HepG2 (cell line): ENCODE data around the gene POC1B. TPM values are rescaled to one million over a fixed set of nuclear protein-coding genes. Genes with fewer than 3 reads are reported as not detected.

Experiments
- KDM2A ChIP-seq: sonication (generic); formaldehyde crosslinking; IDR thresholded peaks from 2 replicates; pipeline ENCODE4 v1.4.0; 2020; ENCODE audit warnings: low read depth, missing genetic modification reagents, borderline replicate concordance
- KDM4B ChIP-seq: sonication (generic); formaldehyde crosslinking; IDR thresholded peaks from 2 replicates; pipeline ENCODE4 v1.4.0; 2020; ENCODE audit warnings: missing genetic modification reagents
- KDM5B ChIP-seq: sonication (generic); formaldehyde crosslinking; IDR thresholded peaks from 2 replicates; pipeline ENCODE4 v1.4.0; 2020; ENCODE audit warnings: missing genetic modification reagents, mild to moderate bottlenecking, borderline replicate concordance
- NFATC3 ChIP-seq: sonication (generic); formaldehyde crosslinking; IDR thresholded peaks from 2 replicates; pipeline ENCODE4 v1.5.1; 2020; ENCODE audit warnings: mild to moderate bottlenecking, missing genetic modification reagents
- NFYC ChIP-seq: IDR thresholded peaks from 2 replicates; pipeline ENCODE4 v1.6.1; 2016; ENCODE audit warnings: missing genetic modification reagents, missing compliant biosample characterization
- NR2F2 ChIP-seq: IDR thresholded peaks from 2 replicates; pipeline ENCODE4 v1.6.1; 2012; ENCODE audit warnings: low read depth, inconsistent platforms, borderline replicate concordance
- RXRB ChIP-seq: IDR thresholded peaks from 2 replicates; pipeline ENCODE4 v1.6.1; 2016; ENCODE audit warnings: borderline replicate concordance, missing genetic modification reagents, missing compliant biosample characterization
- WIZ ChIP-seq: sonication (generic); formaldehyde crosslinking; IDR thresholded peaks from 2 replicates; pipeline ENCODE4 v1.5.1; 2020; ENCODE audit warnings: mild to moderate bottlenecking, missing genetic modification reagents
- ZNF598 ChIP-seq: sonication (generic); formaldehyde crosslinking; IDR thresholded peaks from 2 replicates; pipeline ENCODE4 v1.5.1; 2020; ENCODE audit warnings: mild to moderate bottlenecking, missing genetic modification reagents, borderline replicate concordance
- polyA plus RNA-seq, 8 experiments: library from polyadenylated mRNA; depleted of rRNA in 3 of 8; stranded (reverse) in 7 of 8; unstranded in 1 of 8; fragments of >200 nt; fragmentation: Illumina TruSeq in 4 of 8; extraction: Trizol in 4 of 8; gene quantifications; 2 replicates each; pipeline versions ENCODE4 v1.2.1 to v1.2.3, GENCODE V29; 2011 to 2016; ENCODE audit warnings: low read depth in 4 of 8, missing spikeins in 1 of 8, mixed read lengths in 1 of 8; ENCODE audit not compliant: insufficient read depth in 1 of 8
- total RNA-seq, 5 experiments: library from RNA; depleted of rRNA; stranded (reverse); fragments of >200 nt; fragmentation: Illumina TruSeq; extraction: Trizol; gene quantifications; 2 replicates each; pipeline ENCODE4 v1.2.3, GENCODE V29; 2016; ENCODE audit warnings: low read depth in 1 of 5
- TF ChIP-seq, protein P1 (sequence below): sonication (generic); formaldehyde crosslinking; IDR thresholded peaks from 2 replicates; pipeline ENCODE4 v1.8.0; 2023; ENCODE audit warnings: mild to moderate bottlenecking, missing genetic modification reagents
- TF ChIP-seq, protein P2 (sequence below): sonication (generic); formaldehyde crosslinking; IDR thresholded peaks from 2 replicates; pipeline ENCODE4 v1.4.0; 2020; ENCODE audit warnings: missing genetic modification reagents
- TF ChIP-seq, protein P3 (sequence below): sonication (generic); formaldehyde crosslinking; IDR thresholded peaks from 2 replicates; pipeline ENCODE4 v1.4.0; 2020; ENCODE audit warnings: mild to moderate bottlenecking, missing genetic modification reagents
- TF ChIP-seq, protein P4 (sequence below): sonication (generic); formaldehyde crosslinking; IDR thresholded peaks from 2 replicates; pipeline ENCODE4 v1.5.1; 2020; ENCODE audit warnings: mild to moderate bottlenecking, missing genetic modification reagents, borderline replicate concordance
- TF ChIP-seq, protein P5 (sequence below): sonication (generic); formaldehyde crosslinking; IDR thresholded peaks from 2 replicates; pipeline ENCODE4 v1.4.0; 2020; ENCODE audit warnings: mild to moderate bottlenecking, missing genetic modification reagents
- TF ChIP-seq, protein P6 (sequence below): sonication (generic); formaldehyde crosslinking; IDR thresholded peaks from 2 replicates; pipeline ENCODE4 v1.5.0; 2020; ENCODE audit warnings: mild to moderate bottlenecking, missing genetic modification reagents, moderate library complexity

Gene POC1B
- total and polyA plus RNA-seq, 2 of the 13 experiments (the other 11 are each of a cell fraction or from before 2014, with no cell fraction given): 9.3 to 11.0 TPM

DNA sequence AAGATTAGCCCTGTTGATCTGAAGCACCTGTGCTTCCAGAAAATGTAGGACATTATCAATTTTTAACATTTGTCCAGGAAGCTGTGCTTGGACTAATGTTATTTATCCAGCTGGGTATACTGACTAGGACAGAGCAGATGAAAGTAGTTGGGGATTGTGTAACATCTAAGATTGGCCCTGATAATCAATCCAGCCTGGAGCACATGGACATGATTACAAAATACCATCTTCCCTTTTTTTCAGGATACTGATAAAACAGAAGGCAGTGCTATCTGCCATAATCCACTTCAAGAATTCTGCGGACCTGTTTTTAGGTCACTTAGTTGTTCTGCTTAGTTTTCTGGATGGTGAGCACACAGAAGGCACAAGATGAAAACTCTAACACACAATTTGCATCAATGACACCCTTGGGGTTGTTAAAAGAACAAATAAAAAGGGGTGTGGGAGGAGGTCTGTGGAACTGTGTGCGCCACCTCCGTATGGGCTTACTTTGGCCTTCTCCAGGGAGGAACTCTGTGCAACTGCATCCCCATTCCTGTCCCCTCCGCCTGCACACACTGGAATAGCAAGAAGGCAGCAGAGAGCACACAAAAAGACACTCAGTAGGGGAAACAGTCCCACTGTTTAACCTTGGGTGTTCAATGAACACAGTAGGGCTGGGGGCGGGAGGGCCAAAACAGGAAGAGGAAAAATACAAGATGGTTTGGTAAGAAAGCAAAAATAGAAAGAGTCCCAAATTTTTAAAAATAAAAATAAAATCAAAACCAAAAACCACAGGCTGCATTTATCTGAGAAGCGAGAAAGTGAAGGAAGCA, 142.4 kb downstream of the POC1B start (continued):
- TF ChIP-seq, protein P1, sequence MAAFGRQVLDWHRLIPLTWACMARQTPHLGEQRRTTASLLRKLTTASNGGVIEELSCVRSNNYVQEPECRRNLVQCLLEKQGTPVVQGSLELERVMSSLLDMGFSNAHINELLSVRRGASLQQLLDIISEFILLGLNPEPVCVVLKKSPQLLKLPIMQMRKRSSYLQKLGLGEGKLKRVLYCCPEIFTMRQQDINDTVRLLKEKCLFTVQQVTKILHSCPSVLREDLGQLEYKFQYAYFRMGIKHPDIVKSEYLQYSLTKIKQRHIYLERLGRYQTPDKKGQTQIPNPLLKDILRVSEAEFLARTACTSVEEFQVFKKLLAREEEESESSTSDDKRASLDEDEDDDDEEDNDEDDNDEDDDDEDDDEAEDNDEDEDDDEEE (CRISPR knock-in tag): no peak
- TF ChIP-seq, protein P2, sequence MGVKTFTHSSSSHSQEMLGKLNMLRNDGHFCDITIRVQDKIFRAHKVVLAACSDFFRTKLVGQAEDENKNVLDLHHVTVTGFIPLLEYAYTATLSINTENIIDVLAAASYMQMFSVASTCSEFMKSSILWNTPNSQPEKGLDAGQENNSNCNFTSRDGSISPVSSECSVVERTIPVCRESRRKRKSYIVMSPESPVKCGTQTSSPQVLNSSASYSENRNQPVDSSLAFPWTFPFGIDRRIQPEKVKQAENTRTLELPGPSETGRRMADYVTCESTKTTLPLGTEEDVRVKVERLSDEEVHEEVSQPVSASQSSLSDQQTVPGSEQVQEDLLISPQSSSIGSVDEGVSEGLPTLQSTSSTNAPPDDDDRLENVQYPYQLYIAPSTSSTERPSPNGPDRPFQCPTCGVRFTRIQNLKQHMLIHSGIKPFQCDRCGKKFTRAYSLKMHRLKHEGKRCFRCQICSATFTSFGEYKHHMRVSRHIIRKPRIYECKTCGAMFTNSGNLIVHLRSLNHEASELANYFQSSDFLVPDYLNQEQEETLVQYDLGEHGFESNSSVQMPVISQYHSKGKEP (CRISPR knock-in tag): 0 out of 2 replicates have a peak, but pooled peaks have one; percentile 63
- TF ChIP-seq, protein P3, sequence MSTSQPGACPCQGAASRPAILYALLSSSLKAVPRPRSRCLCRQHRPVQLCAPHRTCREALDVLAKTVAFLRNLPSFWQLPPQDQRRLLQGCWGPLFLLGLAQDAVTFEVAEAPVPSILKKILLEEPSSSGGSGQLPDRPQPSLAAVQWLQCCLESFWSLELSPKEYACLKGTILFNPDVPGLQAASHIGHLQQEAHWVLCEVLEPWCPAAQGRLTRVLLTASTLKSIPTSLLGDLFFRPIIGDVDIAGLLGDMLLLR (CRISPR knock-in tag): no peak
- TF ChIP-seq, protein P4, sequence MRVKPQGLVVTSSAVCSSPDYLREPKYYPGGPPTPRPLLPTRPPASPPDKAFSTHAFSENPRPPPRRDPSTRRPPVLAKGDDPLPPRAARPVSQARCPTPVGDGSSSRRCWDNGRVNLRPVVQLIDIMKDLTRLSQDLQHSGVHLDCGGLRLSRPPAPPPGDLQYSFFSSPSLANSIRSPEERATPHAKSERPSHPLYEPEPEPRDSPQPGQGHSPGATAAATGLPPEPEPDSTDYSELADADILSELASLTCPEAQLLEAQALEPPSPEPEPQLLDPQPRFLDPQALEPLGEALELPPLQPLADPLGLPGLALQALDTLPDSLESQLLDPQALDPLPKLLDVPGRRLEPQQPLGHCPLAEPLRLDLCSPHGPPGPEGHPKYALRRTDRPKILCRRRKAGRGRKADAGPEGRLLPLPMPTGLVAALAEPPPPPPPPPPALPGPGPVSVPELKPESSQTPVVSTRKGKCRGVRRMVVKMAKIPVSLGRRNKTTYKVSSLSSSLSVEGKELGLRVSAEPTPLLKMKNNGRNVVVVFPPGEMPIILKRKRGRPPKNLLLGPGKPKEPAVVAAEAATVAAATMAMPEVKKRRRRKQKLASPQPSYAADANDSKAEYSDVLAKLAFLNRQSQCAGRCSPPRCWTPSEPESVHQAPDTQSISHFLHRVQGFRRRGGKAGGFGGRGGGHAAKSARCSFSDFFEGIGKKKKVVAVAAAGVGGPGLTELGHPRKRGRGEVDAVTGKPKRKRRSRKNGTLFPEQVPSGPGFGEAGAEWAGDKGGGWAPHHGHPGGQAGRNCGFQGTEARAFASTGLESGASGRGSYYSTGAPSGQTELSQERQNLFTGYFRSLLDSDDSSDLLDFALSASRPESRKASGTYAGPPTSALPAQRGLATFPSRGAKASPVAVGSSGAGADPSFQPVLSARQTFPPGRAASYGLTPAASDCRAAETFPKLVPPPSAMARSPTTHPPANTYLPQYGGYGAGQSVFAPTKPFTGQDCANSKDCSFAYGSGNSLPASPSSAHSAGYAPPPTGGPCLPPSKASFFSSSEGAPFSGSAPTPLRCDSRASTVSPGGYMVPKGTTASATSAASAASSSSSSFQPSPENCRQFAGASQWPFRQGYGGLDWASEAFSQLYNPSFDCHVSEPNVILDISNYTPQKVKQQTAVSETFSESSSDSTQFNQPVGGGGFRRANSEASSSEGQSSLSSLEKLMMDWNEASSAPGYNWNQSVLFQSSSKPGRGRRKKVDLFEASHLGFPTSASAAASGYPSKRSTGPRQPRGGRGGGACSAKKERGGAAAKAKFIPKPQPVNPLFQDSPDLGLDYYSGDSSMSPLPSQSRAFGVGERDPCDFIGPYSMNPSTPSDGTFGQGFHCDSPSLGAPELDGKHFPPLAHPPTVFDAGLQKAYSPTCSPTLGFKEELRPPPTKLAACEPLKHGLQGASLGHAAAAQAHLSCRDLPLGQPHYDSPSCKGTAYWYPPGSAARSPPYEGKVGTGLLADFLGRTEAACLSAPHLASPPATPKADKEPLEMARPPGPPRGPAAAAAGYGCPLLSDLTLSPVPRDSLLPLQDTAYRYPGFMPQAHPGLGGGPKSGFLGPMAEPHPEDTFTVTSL (CRISPR knock-in tag): peak; percentile 93; the same call in 1 of the 2 replicates
- TF ChIP-seq KDM2A (CRISPR knock-in tag) (no peak), NR2F2 (peak; percentile 71; the same call in 1 of the 2 replicates), RXRB (CRISPR knock-in tag) (peak; percentile 86), NFYC (CRISPR knock-in tag) (0 out of 2 replicates have a peak, but pooled peaks have one; percentile 7), ZNF598 (no peak), WIZ (no peak), KDM4B (CRISPR knock-in tag) (0 out of 2 replicates have a peak, but pooled peaks have one; percentile 54), KDM5B (CRISPR knock-in tag) (no peak), NFATC3 (CRISPR knock-in tag) (no peak)
- TF ChIP-seq, protein P5, sequence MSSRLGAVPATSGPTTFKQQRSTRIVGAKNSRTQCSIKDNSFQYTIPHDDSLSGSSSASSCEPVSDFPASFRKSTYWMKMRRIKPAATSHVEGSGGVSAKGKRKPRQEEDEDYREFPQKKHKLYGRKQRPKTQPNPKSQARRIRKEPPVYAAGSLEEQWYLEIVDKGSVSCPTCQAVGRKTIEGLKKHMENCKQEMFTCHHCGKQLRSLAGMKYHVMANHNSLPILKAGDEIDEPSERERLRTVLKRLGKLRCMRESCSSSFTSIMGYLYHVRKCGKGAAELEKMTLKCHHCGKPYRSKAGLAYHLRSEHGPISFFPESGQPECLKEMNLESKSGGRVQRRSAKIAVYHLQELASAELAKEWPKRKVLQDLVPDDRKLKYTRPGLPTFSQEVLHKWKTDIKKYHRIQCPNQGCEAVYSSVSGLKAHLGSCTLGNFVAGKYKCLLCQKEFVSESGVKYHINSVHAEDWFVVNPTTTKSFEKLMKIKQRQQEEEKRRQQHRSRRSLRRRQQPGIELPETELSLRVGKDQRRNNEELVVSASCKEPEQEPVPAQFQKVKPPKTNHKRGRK (CRISPR knock-in tag): no peak
- TF ChIP-seq, protein P6, sequence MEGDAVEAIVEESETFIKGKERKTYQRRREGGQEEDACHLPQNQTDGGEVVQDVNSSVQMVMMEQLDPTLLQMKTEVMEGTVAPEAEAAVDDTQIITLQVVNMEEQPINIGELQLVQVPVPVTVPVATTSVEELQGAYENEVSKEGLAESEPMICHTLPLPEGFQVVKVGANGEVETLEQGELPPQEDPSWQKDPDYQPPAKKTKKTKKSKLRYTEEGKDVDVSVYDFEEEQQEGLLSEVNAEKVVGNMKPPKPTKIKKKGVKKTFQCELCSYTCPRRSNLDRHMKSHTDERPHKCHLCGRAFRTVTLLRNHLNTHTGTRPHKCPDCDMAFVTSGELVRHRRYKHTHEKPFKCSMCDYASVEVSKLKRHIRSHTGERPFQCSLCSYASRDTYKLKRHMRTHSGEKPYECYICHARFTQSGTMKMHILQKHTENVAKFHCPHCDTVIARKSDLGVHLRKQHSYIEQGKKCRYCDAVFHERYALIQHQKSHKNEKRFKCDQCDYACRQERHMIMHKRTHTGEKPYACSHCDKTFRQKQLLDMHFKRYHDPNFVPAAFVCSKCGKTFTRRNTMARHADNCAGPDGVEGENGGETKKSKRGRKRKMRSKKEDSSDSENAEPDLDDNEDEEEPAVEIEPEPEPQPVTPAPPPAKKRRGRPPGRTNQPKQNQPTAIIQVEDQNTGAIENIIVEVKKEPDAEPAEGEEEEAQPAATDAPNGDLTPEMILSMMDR (CRISPR knock-in tag): 0 out of 2 replicates have a peak, but pooled peaks have one; percentile 22
